Globus pallidus (tissue), 1 donor: ENCODE measurements around the gene EXOSC3.

Experiments used
- DNase-seq: peaks from one replicate; pipeline ENCODE4 v3.0.0-alpha.2; 2015; ENCODE audit warnings: low spot score

EXOSC3 gene

DNA sequence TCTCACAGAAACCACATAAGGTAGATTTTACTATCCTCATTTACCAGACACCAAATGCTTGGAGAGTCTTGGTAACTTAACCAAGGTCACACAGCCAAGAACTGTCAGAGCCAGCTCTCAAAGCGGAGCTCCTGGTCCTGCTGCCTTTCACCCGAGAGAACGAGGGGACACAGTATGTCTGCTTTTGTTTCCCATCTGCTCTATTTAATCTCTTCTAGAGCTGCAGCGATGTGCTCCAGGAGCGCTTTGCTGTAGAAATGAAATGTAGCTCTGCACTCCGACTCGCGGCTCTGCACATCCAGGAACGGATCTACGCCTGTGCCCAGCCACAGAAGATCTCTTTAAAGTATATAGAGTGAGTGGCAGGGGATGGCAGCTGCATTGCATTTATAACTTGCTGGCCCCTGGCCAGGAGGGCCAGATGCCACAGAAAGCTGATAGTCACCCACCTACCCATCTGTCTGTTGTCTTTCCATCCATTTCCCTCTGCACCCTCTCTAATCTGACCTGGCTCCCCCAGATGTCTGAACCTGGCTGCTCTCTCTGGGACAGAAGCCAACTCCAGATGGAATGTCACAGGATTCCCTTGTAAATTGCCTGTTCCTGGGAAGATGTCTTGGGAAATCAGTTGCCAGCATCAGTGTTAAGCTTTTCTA lies 52.6 kb downstream of the EXOSC3 start:
- no peak for DNase-seq

DNA sequence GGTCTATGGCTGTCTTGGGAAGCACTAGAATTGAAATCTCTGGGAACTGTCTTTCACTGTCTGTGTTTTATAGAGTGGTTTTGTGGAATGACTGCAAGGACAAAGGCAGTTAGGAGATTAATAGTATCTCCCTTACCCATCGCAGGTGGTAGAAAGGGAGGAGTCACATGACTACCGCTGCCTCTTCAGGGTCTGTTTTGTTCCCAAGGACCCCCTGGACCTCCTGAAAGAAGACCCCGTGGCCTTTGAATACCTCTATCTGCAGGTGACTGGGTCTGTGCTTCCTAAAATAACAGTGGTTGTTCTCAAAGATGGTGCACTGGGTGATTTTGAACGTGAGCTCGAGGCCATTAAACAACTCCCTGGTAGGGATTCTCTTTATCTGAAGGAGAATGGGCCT lies 54.0 kb downstream of the EXOSC3 start:
- DNase-seq: no peak

DNA sequence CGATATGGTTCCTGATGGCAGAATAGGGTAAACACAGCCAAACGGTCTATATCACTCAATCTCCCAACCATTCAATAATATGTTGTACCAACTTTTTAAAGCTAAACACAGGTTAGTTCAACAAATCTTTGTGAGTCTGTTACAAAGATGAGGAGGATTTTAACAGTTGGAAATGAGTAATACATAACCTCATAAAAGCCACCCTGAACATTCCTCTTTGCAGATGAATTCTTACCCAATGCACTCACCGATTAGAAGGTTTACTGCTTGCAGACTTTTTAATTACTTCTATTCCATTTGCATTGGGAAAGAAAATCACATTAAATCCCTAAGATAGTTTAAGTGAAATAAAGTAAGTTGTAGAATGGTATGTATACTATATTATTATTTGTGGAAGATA lies 54.6 kb downstream of the EXOSC3 start:
- DNase-seq: no peak
